ENCODE results near the gene METTL9.
"Not testable (repeated sequence)": the region's sequence is repeated elsewhere in the genome, so short reads cannot be mapped to it uniquely, and the experiment has no call there.

METTL9 gene

DNA sequence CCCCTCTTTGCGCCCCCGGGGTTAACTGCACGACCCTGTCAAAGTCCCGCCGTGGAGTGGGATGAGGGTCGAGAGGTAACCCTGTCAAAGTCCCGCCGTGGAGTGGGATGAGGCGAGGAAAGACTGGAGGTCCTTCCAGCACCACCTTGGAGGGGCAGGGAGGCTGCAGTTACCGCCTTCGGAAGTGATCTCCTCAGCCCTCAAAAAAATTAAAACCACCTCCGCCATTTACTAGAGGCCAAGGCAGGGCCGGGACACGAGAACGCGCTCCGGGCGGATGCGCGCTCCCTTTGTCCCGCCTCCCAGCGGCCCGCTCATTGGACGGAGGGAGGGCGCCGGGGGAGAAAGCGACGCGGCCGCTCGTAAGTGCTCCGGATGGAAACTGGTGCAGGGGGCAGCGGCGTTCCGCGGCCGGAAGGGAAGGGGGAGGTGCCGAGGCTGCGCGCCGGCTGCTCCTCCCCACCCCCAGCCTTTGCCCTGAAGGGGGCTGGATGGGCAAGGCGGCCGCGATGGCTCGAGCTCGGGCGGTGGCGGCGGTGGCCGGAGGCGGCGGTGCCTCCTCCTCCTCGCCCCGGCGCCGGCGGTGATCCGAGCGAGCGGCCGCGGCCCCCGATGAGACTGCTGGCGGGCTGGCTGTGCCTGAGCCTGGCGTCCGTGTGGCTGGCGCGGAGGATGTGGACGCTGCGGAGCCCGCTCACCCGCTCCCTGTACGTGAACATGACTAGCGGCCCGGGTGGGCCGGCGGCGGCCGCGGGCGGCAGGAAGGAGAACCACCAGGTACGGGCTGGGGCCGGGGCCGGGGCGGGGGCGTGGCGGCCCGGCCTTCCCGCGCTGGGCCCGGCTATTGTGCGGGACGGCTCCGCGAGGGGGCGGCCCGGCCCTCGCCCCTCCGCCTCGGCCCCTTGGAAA lies at the start of gene METTL9:
Gene METTL9 (plus strand): TSS at position 456 of the 909 bp plus-strand sequence. CDS start 157 bp downstream, at position 613.
- no peak for TF ChIP-seq EZH2phosphoT487 (conservative IDR thresholded peaks at IDR 0.05; ENCODE audit: low read length)
- TF ChIP-seq, protein P1, sequence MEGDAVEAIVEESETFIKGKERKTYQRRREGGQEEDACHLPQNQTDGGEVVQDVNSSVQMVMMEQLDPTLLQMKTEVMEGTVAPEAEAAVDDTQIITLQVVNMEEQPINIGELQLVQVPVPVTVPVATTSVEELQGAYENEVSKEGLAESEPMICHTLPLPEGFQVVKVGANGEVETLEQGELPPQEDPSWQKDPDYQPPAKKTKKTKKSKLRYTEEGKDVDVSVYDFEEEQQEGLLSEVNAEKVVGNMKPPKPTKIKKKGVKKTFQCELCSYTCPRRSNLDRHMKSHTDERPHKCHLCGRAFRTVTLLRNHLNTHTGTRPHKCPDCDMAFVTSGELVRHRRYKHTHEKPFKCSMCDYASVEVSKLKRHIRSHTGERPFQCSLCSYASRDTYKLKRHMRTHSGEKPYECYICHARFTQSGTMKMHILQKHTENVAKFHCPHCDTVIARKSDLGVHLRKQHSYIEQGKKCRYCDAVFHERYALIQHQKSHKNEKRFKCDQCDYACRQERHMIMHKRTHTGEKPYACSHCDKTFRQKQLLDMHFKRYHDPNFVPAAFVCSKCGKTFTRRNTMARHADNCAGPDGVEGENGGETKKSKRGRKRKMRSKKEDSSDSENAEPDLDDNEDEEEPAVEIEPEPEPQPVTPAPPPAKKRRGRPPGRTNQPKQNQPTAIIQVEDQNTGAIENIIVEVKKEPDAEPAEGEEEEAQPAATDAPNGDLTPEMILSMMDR (IDR thresholded peaks at IDR 0.05; ENCODE audit: insufficient read depth, low read length, poor library complexity, severe bottlenecking), result no peak
- H3K79me2 ChIP-seq (ENCODE audit: insufficient read depth, low read length), result peaks cover 44% of the 10 kb centered on the region
- H3K9ac ChIP-seq (ENCODE audit: low read length), result peak within 1 kb of the TSS; percentile 88
- peak within 1 kb of the TSS; percentile 80 for H3K4me2 ChIP-seq (ENCODE audit: low read depth, low read length, poor library complexity, severe bottlenecking)
- peaks cover 6% of the 10 kb centered on the region; the same call in 1 of the 2 replicates for H3F3A ChIP-seq (ENCODE audit: insufficient read depth)
- H3K9me3 ChIP-seq (ENCODE audit: insufficient read depth, low read length), result no peaks in the 10 kb centered on the region
- peak within 1 kb of the TSS; percentile 84 for H3K27ac ChIP-seq (ENCODE audit: low read depth, low read length)
- no peaks in the 10 kb centered on the region for H3K27me3 ChIP-seq (ENCODE audit: low read length)
- H4K20me1 ChIP-seq (ENCODE audit: low read depth, low read length), result peaks cover 18% of the 10 kb centered on the region; the same call in 1 of the 2 replicates
- H3K4me3 ChIP-seq (ENCODE audit: insufficient read depth, low read length, poor library complexity, severe bottlenecking), result peak within 1 kb of the TSS; percentile 87
- no peaks in the 10 kb centered on the region for H3K9me2 ChIP-seq (replicated peaks; ENCODE audit: insufficient read depth, low read length)
- H2AFZ ChIP-seq (ENCODE audit: low read depth, low read length, severe bottlenecking), result peak within 1 kb of the TSS; percentile 89
- no peaks in the 10 kb centered on the region for H3K36me3 ChIP-seq (ENCODE audit: low read length)

DNA sequence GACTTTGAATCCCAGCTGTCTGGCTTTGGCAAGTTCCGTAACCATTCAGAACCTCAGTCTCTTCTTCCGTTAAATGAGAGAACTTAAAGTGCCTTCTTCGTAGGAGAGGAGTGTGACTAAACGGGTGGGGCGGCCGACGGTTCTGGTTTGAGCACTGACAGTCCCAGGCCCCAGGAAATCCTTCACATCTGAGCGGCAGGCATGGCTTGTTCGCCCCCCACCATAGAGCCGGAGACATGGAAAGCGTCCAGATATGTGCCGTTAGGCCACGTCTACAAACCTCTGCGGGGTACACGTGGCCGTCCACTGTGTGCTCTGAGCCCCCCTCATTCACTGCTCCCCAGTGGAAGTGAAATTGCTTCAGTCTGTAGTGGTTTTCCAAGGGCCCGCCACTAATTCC lies 49.4 kb upstream of the METTL9 start:
- H3K9me3 ChIP-seq (ENCODE audit: insufficient read depth, low read length); H3K27ac ChIP-seq (ENCODE audit: low read depth, low read length); H3K4me3 ChIP-seq (ENCODE audit: insufficient read depth, low read length, poor library complexity, severe bottlenecking); H3K4me2 ChIP-seq (ENCODE audit: low read depth, low read length, poor library complexity, severe bottlenecking); H3K27me3 ChIP-seq (ENCODE audit: low read length); H2AFZ ChIP-seq (ENCODE audit: low read depth, low read length, severe bottlenecking); H3K9ac ChIP-seq (ENCODE audit: low read length); H3K36me3 ChIP-seq (ENCODE audit: low read length); H3K9me2 ChIP-seq (replicated peaks; ENCODE audit: insufficient read depth, low read length); H3F3A ChIP-seq (ENCODE audit: insufficient read depth); H4K20me1 ChIP-seq (ENCODE audit: low read depth, low read length); H3K79me2 ChIP-seq (ENCODE audit: insufficient read depth, low read length): not testable (repeated sequence)

- H3K79me2 ChIP-seq (ENCODE audit: insufficient read depth, low read length); H3K9me3 ChIP-seq (ENCODE audit: insufficient read depth, low read length); H3K27ac ChIP-seq (ENCODE audit: low read depth, low read length): not testable (repeated sequence)
These were observed 48.9 kb upstream of the METTL9 start for GRCh38 chr16:21550435-21550834.

DNA sequence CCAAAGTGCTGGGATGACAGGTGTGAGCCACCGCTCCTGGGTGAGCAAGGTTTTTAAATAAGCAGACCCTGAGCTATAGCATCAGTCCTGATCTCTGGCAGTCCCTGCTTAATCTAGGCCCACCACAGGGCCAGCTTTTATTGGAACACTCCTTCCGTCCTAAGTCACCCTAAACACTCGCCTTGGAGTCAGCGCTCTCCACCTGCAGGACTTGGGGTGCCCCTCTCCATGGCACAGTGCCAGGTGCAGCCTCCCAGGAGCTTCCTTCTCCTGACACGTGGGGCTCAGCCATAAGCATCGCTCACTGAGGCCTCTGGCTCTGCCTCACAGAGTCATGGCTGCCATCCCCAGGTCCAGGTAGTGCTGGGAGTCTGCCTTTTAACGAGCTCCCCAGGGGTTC lies 48.3 kb upstream of the METTL9 start:
- not testable (repeated sequence) for H4K20me1 ChIP-seq (ENCODE audit: low read depth, low read length); H3K9me3 ChIP-seq (ENCODE audit: insufficient read depth, low read length)

More at GRCh38 chr16:21550435-21550834, 48.9 kb upstream of the METTL9 start:
- not testable (repeated sequence) for H3K9ac ChIP-seq (ENCODE audit: low read length); H2AFZ ChIP-seq (ENCODE audit: low read depth, low read length, severe bottlenecking); H3K4me3 ChIP-seq (ENCODE audit: insufficient read depth, low read length, poor library complexity, severe bottlenecking); H4K20me1 ChIP-seq (ENCODE audit: low read depth, low read length); H3F3A ChIP-seq (ENCODE audit: insufficient read depth); H3K27me3 ChIP-seq (ENCODE audit: low read length); H3K4me2 ChIP-seq (ENCODE audit: low read depth, low read length, poor library complexity, severe bottlenecking); H3K36me3 ChIP-seq (ENCODE audit: low read length); H3K9me2 ChIP-seq (replicated peaks; ENCODE audit: insufficient read depth, low read length)

DNA sequence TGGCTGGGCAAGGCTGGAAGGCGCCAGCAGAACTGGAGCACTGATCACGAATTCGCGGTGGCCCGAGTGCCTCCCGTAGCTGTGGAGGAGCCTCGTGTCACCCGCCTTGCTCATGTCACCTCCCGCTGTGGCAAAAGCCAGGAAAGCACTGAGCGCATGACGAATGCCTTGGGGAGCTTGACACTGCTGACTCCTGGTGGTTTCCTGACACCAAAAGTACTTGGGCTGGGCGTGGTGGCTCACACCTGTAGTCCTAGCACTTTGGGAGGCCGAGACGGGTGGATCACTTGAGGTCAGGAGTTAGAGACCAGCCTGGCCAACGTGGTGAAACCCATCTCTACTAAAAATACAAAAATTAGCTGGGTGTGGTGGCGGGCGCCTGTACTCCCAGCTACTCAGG lies 47.8 kb upstream of the METTL9 start:
- H3K36me3 ChIP-seq (ENCODE audit: low read length); H3K79me2 ChIP-seq (ENCODE audit: insufficient read depth, low read length); H4K20me1 ChIP-seq (ENCODE audit: low read depth, low read length); H3K9me2 ChIP-seq (replicated peaks; ENCODE audit: insufficient read depth, low read length); H3K27me3 ChIP-seq (ENCODE audit: low read length); H3K27ac ChIP-seq (ENCODE audit: low read depth, low read length); H3K9me3 ChIP-seq (ENCODE audit: insufficient read depth, low read length); H3K9ac ChIP-seq (ENCODE audit: low read length); H3K4me3 ChIP-seq (ENCODE audit: insufficient read depth, low read length, poor library complexity, severe bottlenecking); H3F3A ChIP-seq (ENCODE audit: insufficient read depth); H2AFZ ChIP-seq (ENCODE audit: low read depth, low read length, severe bottlenecking); H3K4me2 ChIP-seq (ENCODE audit: low read depth, low read length, poor library complexity, severe bottlenecking): not testable (repeated sequence)

More for the DNA sequence above, 48.3 kb upstream of the METTL9 start:
- not testable (repeated sequence) for H3K9me2 ChIP-seq (replicated peaks; ENCODE audit: insufficient read depth, low read length); H3K27ac ChIP-seq (ENCODE audit: low read depth, low read length); H2AFZ ChIP-seq (ENCODE audit: low read depth, low read length, severe bottlenecking); H3F3A ChIP-seq (ENCODE audit: insufficient read depth); H3K9ac ChIP-seq (ENCODE audit: low read length); H3K4me2 ChIP-seq (ENCODE audit: low read depth, low read length, poor library complexity, severe bottlenecking); H3K36me3 ChIP-seq (ENCODE audit: low read length); H3K27me3 ChIP-seq (ENCODE audit: low read length); H3K4me3 ChIP-seq (ENCODE audit: insufficient read depth, low read length, poor library complexity, severe bottlenecking); H3K79me2 ChIP-seq (ENCODE audit: insufficient read depth, low read length)

DNA sequence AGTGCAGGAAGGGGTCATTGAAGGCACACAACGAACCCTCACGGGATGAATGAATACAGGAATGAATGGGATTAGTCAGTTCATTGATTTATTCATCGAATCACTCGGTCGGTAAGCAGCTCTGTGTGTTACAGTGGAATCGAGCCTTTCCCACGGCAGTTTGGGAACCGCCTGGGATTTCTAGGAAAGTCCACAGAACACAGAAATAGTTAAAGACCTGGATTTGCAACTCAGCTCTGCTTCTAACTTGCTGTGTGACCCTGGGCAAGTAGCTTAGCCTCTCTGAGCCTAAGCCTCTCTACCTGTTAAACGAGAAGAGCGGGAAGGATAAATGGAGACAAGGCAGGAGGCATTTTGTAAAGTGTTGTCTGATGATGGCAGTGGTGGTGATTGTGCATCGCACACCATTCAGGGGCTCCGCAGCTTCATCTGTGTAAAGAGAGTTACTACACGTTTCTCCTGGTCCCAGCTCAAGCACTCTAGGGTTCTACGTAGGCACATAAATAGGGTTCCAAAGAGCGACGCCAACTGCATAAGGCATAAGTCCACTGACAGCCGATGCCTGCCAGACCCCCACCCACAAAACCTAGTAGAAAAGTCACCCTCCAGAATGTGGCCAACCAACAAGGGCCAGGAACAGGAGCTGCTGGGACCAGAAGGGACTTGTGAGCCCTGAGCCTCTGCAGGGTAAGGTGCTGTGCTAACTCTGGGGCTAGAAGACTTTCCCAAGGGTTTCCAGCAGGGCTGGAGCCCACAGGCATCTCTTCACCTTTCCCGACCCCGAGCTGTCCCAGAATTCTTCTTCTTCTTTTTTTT lies 45.7 kb upstream of the METTL9 start:
- not testable (repeated sequence) for H3K36me3 ChIP-seq (ENCODE audit: low read length); H3K4me2 ChIP-seq (ENCODE audit: low read depth, low read length, poor library complexity, severe bottlenecking); H2AFZ ChIP-seq (ENCODE audit: low read depth, low read length, severe bottlenecking); H3F3A ChIP-seq (ENCODE audit: insufficient read depth); H3K9ac ChIP-seq (ENCODE audit: low read length); H3K4me3 ChIP-seq (ENCODE audit: insufficient read depth, low read length, poor library complexity, severe bottlenecking); H3K9me2 ChIP-seq (replicated peaks; ENCODE audit: insufficient read depth, low read length); H3K79me2 ChIP-seq (ENCODE audit: insufficient read depth, low read length); H3K27ac ChIP-seq (ENCODE audit: low read depth, low read length); H3K9me3 ChIP-seq (ENCODE audit: insufficient read depth, low read length); H3K27me3 ChIP-seq (ENCODE audit: low read length); H4K20me1 ChIP-seq (ENCODE audit: low read depth, low read length)
